Activated T-cell treated with anti-CD3 and anti-CD28 coated beads, Interleukin-2, amount 50 U/mL, for 1 hour (primary cell): ENCODE measurements around the gene FAM193A.
"Not testable (repeated sequence)": the region's sequence is repeated elsewhere in the genome, so short reads cannot be mapped to it uniquely, and the experiment has no call there.

Source experiments
- DNase-seq: peaks from one replicate; pipeline ENCODE4 v3.0.0-alpha.2; 2020

The FAM193A gene

DNA sequence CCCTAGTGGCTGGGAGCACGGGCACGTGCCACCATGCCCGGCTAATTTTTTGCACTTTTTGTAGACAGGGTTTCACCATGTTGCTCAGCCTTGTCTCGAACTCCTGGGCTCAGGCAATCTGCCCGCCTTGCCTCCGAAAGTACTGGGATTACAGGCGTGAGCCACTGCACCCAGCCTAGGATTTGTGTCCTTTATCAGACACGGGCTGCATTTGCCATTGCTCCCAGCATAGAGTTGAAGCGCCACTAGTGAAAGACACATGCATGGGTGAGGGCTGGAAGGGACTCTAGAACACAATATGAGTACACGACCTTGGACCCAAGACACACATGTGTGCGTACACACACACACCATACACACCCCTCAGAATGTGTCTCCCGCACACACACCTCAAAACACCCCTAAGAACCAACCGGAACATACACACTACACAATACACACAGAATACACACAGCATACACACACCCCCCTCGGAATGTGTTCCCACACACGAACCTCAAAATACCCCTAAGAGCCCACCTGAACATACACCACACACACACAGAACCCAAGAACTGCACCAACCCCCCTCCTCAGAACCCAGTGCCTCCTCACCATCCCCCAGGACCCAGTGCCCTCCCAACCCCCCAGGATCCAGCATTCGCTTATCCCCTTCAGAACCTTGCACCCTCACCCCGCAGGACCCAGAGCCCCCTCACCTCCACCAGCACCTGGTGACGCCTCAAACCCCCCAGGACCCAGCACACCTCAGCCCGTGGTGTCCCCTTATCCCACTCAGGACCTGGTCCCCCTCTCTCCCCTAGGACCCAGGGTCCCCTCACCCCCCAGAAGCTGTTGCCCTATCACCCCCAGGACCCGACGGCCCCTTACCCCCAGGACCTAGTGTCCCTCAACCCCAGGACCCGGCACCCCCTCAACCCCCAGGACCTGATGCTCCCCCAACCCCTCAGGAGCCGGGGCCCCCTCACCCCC is 218.7 kb downstream of the FAM193A start:
- DNase-seq, result no peak

DNA sequence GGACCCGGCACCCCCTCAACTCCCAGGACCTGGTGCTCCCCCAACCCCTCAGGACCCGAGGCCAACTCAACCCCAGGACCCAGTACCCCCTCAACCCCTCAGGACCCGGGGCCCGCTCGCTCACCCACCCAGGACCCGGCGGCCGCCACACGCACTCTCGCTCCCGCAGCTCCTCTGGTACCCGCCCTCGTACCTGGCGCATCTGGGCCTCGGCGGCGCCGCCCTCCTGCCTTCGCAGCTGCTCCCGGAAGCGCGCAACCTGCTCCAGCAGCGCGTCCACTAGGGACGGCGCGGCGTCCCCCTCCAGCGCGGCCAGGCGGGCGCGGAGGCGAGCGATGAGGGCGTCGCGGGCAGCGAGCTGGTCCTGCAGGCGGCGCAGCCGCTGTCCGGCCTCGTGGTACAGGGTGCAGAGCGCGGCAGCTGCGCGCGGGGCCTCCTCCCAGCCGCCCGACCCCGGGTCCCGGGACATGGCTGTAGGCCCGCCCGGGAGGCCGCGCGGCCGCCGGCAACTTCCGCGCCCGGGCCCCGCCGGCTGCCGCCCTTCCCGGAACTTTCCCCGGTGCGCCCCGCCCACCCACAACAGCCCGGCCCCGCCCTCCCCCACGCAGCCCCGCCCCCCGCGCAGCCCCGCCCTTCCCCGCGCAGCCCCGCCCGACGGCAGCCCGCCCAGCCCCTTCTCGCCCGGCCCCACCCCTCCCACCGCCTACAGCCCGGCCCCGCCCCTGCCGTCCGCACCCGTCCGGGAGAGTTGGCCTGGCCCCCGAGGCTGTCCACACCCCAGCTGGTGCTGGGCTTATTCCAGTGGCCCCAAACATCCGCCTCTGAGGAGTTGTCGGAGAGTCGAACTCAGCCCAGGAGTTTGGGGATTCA is 219.6 kb downstream of the FAM193A start, which contains the start of gene TNIP2:
TNIP2 (minus strand) TSS at position 516 of the 870 bp plus-strand sequence; CDS start at position 469, 47 bp downstream.
- DNase-seq, result peak; percentile 84

DNA sequence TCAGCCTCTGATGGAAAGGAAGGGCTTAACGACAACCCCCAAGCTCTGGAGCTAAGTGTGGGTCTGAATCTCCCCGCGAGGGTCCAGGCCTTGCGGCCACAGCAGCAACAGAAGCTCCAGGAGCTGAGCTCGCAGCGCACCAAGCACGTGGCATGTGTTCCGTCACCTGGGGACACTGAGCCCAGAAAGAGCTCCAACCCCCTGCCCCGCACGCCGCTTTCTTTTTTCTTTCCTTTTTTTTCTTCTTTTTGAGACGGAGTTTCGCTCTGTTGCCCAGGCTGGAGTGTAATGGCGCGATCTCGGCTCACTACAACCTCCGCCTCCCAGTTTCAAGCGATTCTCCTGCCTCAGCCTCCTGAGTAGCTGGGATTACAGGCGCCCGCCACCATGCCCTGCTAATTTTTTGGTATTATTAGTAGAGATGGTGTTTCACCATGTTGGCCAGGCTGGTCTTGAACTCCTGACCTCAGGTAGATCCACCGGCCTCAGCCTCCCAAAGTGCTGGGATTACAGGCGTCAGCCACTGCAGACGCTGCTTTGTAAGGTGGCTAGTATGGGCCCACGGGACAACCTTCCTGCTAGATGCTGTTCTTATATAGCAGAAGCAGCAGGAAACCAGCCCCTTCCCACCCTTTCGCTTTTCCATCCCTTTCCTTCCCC is 220.4 kb downstream of the FAM193A start:
- no peak for DNase-seq

DNA sequence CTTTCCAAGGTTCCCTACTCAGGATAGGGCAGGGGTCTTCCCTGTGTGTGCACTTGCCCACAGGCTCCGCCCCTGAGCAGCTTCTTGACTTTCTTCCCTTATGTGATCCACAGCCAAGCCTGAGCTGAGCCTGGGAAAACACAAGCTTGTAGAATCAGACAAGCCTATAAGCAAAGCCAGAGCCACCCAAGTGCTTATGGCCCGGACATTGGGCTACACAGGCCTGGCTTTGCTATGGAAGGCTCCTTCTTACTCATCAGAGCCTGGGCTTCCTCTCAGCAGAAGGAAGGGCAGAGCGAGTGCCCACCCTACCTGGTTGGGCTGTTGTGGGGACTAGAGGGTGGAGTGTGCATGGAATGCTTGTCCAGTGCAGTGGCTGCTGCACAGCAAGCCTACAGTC is 221.0 kb downstream of the FAM193A start:
- no peak for DNase-seq

DNA sequence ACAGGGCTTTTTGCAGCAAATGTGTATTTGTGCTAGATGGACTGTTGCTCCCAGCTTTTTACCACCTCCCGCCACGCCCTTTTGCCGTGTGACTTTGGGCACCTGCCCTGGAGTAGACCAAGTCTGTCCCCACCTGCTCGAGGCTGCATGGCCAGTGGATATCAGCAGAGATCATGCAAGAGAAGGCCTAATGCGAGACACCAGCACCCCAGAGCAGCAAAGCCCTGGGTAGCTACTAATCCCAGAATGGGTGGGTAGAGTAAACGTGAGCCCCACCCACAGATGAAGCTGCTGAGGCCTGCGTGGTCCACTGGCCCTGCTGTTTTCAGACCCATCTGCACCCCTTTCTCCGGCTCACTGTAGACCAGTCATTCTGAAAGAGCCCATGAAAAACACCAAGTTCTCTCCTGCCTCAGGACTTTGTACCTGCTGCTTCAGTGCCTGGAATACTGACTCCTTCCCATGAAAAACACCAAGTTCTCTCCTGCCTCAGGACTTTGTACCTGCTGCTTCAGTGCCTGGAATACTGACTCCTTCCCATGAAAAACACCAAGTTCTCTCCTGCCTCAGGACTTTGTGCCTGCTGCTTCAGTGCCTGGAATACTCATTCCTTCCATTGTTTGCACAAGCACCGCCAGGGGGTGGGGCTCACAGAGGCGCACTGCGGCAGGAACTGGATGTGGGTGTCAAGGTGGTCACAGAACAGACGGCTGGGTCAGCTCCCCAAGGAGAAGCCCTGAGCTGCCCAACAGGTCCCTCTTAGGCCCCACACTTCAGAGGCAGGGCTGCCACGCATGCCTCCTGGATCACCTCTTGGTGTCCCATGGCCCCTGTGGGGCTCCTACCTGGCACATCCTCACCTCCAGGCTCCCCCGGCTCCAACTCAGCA is 224.8 kb downstream of the FAM193A start:
- no peak for DNase-seq

DNA sequence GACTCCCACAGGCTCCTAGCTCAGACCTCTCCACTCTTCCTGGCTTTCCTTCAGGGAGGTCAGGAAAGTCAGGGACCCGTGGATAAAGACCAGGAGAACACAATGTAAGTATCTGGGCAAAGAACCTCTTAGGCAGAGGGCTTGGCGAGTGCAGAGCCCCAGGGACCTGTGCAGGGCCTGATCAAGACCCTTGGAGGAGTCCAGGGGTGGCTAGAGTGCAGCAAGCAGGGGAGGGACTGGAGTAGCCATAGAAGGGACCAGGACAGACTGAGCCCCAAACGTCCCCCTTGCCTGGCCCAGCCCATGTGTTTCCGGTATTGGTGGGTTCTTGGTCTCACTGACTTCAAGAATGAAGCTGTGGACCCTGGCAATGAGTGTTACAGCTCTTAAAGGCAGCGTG is 225.6 kb downstream of the FAM193A start:
- no peak for DNase-seq

DNA sequence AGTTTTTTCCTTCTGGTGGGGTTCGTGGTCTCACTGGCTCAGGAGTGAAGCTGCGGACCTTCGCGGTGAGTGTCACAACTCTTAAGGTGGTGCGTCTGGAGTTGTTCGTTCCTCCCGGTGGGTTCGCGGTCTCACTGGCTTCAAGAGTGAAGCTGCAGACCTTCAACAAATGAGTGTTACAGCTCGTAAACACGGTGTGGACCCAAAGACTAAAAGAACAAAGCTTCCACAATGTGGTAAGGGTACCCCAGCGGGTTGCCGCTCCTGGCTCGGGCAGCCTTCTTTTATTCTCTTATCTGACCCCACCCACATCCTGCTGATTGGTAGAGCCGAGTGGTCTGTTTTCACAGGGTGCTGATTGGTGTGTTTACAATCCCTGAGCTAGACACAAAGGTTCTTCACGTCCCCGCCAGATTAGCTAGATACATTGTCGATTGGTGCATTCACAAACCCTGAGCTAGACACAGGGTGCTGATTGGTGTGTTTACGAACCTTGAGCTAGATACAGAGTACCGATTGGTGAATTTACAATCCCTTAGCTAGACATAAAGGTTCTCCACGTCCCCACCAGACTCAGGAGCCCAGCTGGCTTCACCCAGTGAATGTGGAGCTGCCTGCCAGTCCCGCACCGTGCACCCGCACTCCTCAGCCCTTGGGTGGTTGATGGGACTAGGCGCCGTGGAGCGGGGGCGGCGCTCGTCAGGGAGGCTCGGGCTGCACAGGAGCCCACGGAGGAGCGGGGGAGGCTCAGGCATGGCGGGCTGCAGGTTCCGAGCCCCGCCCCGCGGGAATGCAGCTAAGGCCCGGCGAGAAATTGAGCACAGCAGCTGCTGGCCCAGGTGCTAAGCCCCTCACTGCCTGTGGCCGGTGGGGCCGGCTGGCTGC is 226.3 kb downstream of the FAM193A start:
- not testable (repeated sequence) for DNase-seq

DNA sequence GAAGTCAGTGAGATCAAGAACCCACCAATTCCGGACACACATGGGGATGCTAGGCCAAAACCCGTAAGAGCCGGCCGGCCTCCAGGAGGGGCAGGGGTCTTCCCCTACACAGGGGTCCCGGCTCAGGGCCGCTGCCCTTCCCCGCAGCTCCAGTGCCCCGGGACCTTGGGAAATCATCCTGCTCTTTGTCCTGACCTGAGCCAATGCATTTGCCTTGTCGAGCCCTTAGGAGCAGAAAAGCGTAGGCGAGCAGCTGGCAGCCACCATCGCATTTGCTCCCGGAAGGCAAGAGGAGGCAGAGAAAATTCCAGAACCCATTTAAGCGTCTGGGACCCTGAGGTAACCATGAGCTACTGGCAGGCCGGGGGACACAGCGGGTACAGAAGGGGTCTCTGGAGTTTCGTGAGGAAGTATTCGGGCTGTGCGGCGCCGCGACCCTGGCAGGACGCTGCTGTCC is 227.1 kb downstream of the FAM193A start:
- no peak for DNase-seq

DNA sequence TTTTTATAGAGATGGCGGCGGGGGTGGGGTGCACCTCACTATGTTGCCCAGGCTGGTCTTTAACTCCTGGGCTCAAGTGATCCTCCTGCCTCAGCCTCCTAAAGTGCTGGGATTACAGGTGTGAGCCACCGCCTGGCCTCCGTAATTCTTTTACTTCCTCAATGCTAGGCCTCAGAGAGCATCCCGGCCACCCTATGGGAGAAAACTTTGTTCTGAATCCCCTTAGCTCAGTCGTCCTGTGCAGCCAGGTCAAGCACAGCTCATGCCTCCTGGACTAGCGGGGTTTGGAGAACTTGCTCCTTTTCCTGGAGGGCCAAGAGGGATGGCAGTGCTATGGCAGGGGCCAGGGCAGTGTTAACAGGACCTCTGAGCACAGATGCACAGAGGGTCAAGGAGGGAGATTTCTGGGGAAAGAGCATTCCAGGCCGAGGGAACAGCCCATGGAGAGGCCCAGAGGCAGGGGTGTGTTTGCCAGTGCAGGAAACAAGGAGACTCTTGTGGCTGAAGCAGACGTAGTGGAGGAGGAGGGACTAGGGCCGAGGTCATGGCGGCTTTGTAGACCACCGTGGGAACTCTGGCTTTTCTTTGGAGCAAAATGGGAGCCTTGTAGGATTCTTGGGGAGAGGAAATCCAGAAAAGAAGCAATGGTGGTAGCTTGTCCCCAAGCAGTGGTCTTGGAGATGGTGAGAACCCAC is 229.5 kb downstream of the FAM193A start:
- no peak for DNase-seq

DNA sequence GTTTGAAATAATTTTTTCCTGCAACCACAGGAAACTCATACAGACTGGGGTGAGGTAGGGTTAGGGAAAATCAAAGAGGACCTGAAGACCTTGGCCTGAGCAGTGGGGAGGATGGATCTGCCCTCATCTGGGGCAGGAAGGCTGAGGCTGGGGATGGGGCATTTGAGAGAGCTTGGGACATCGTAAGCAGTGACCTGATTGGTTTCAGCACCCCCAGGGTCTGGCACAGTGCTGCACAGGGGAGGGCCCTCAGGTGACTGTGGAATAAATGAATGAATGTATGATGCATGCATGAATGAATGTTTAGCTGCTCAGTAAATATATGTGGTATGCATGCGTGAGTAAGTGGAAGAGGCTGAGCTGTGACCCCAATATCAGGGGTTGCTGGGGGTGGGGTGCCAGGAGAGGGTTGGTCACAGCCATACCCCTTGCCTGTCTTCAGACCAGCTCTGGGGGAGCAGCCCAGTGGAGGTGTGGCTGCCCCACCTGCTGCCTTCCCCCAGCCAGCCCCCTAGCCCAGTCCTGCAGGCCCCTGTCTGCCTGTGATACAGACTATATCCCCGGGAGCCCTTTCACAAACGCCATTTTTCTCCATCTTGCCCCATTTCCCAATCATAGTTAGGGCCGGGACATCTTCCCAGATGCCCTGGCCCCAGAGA is 230.7 kb downstream of the FAM193A start:
- no peak for DNase-seq

DNA sequence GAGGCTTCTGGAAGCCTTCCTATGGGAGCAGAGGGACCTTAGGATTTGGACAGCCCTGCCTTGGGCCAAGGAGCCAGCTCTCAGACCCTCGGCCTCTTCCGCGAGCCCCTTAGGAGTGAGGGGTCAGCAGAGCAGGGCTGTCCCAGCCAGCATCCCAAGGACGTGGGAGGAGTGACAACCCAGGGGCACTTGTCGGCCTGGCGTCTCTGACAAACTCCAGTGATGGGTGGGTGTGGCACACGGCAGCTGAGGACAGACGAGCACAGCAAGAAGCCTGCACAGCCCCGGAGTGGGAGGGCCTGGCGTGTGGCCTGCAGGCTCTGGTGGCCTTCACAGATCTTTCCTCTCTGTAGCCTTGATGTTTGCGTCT is 231.2 kb downstream of the FAM193A start:
- no peak for DNase-seq

DNA sequence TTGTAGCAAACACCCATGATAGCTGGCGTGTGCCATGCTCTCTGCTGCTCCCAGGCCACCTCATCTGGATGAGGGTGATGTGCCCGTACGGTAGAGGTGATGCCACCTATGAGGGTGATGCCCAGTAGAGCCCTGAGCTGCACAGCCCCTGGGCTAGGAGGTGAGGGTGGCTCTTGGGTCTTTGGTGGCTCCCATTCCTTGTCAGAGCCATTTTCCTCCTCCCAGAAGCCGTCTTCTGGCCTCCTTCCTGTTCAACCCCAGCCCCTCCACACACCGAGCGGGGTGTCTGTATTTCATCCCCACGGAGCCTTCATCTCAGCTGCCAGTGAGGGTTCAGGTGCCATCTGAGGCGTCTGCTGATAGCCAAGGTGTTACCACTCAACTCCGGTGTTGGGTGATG is 231.7 kb downstream of the FAM193A start:
- no peak for DNase-seq

DNA sequence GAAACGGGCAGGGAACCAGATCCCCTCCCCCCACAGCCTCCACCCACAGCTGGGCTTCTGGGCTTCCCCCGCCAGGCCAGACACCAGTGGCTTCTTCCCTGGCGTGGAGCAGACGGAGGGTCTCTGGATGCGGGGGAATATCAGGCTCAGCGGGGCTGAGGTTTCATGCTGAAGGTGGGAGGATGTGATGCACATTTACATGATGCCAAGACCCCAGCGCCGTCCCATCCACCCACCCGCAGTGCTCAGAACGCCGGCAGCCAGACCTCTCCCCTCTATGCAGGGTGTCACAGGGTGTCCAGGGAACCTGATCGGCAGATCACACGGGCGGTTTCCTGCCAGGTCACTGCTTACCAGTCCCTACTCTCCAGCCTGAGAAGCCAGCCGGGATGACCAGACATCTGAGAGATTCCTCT is 232.5 kb downstream of the FAM193A start:
- no peak for DNase-seq

DNA sequence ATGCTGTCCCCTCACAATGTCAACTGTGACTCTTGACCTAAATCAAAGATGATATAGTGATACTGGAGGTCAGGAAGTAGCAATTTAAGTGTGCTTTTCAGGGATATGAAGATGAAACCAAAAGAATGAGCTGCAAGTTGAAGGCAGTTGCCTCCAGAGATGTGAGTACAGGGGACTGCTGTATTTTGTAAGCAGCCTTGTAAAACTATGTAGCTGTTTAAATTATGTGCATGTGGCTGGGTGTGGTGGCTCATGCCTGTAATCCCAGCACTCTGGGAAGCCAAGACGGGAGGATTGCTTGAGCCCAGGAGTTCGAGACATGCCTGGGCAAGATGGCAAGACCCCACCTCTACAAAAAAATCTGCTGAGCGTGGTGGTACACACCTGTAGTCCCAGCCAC is 234.8 kb downstream of the FAM193A start:
- DNase-seq, result no peak

DNA sequence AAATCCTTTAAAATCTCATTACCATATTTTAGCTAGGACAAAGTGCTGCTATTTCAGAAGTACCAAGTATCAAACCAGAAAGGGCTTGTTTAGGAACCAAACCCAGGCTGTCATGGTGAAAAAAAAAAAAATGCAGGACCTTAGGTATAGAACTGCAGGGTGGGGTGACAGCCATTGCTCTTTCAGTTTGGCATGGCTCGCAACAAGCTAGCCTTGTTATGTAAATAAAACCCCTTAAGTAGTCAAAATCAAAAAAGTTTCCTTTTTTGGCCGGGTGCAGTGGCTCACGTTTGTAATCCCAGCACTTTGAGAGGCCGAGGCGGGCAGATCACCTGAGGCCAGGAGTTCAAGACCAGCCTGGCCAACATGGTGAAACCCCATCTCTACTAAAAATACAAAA is 244.2 kb downstream of the FAM193A start:
- DNase-seq, result not testable (repeated sequence)

DNA sequence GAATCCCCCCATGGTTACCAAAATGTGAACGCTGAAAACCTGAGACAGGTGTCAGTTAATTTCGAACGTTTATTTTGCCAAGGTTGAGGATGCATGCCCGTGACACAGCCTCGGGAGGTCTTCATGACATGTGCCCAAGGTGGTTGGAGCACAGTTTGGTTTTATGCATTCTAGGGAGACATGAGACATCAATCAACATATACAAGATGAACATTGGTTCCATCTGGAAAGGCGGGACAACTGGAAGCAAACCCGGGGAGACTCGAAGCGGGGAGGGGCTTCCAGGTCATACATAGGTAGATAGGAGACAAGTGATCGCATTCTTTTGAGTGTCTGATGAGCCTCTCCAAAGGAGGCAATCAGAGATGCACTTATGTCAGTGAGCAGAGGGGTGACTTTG is 245.5 kb downstream of the FAM193A start:
- DNase-seq, result no peak
